Adrenal gland (tissue), 5 donors: ENCODE results near the gene RASSF6.

Source experiments
- POLR2A ChIP-seq, 2 donors: fragments of 450-650 bp; IDR thresholded peaks; one replicate each; pipeline ENCODE4 v1.6.1; 2017; ENCODE audit warnings: antibody characterized with exemption in 2 of 2, mild to moderate bottlenecking in 2 of 2, moderate library complexity in 1 of 2
- TF ChIP-seq, protein P1 (sequence below), 6 experiments: fragments of 450-650 bp in 4 of 6; fragments of 200-600 bp in 2 of 6; sonication (generic) in 1 of 6; IDR thresholded peaks; 1 replicate in 5 of 6; 2 replicates in 1 of 6; pipeline versions ENCODE4 v1.5.1 to v1.8.0; 2016 to 2021; ENCODE audit warnings: antibody characterized with exemption in 6 of 6, mild to moderate bottlenecking in 2 of 6, moderate library complexity in 1 of 6
- donor health status: DM: no; HTN: no; CAD: no.

DNA sequence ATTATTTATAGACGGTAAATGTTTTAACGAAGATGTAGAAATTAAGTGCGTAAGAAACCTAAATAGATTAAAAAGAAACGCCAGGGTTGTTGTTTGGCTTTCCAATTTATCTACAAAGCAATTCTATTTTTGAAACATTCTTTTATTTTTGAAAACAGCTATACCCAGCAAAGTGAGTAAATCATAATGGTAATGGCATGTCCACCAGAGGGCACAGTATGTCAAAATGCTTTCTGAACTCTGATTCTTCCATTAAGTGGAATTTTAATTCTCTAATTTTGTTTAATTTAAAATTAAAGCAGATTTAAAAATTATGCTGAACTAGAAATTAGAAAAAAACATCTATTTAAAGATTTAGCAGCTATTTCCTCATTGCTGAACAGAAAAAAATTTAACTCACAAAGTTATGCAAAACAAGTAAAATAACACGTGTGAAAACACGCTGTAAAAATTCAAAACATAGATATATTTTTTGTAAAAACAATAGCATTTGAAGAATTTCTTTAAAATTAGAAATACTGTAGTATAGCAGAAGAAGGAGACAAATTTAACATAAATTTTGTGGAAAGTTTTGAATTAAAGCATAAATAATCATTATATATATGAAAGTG lies 26.5 kb downstream of the RASSF6 start:
- TF ChIP-seq, protein P1, sequence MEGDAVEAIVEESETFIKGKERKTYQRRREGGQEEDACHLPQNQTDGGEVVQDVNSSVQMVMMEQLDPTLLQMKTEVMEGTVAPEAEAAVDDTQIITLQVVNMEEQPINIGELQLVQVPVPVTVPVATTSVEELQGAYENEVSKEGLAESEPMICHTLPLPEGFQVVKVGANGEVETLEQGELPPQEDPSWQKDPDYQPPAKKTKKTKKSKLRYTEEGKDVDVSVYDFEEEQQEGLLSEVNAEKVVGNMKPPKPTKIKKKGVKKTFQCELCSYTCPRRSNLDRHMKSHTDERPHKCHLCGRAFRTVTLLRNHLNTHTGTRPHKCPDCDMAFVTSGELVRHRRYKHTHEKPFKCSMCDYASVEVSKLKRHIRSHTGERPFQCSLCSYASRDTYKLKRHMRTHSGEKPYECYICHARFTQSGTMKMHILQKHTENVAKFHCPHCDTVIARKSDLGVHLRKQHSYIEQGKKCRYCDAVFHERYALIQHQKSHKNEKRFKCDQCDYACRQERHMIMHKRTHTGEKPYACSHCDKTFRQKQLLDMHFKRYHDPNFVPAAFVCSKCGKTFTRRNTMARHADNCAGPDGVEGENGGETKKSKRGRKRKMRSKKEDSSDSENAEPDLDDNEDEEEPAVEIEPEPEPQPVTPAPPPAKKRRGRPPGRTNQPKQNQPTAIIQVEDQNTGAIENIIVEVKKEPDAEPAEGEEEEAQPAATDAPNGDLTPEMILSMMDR (IDR thresholded peaks at IDR 0.05) = peak; percentile 22 to 41 (median 31)
- TF ChIP-seq POLR2A (IDR thresholded peaks at IDR 0.05) = no peak
